Type B pancreatic cell (in vitro differentiated cells): ENCODE measurements around the gene SMPD2. TPM values are rescaled to one million over a fixed set of nuclear protein-coding genes. Genes with fewer than 3 reads are reported as not detected.

ENCODE experiments used
- DNase-seq: peaks from one replicate; pipeline ENCODE4 v3.0.0; 2021; ENCODE audit warnings: mixed read lengths; ENCODE audit not compliant: unreplicated experiment; ENCODE audit errors: extremely low spot score
- H3K27ac Mint-ChIP-seq: 2 replicates; pipeline ENCODE4 v1.8.0; 2021; ENCODE audit warnings: mild to moderate bottlenecking, mixed read lengths
- H3K27me3 Mint-ChIP-seq: 2 replicates; pipeline ENCODE4 v1.8.0; 2021; ENCODE audit warnings: mixed read lengths
- H3K36me3 Mint-ChIP-seq: 2 replicates; pipeline ENCODE4 v1.8.0; 2021; ENCODE audit warnings: mixed read lengths
- H3K4me1 Mint-ChIP-seq: one replicate; pipeline ENCODE4 v1.8.0; 2021; ENCODE audit warnings: mixed read lengths; ENCODE audit not compliant: unreplicated experiment
- H3K4me3 Mint-ChIP-seq: 2 replicates; pipeline ENCODE4 v1.8.0; 2021; ENCODE audit warnings: mild to moderate bottlenecking, mixed read lengths
- H3K9me3 Mint-ChIP-seq: 2 replicates; pipeline ENCODE4 v1.8.0; 2021; ENCODE audit warnings: mixed read lengths
- total RNA-seq: library from RNA; stranded (reverse); gene quantifications from 2 replicates; pipeline ENCODE4 v1.2.1, GENCODE V29; 2021; ENCODE audit warnings: low replicate concordance
- TF ChIP-seq, protein P1 (sequence below): fragments of 200-600 bp; sonication (generic); conservative IDR thresholded peaks from 2 replicates; pipeline ENCODE4 v1.5.0; 2021; ENCODE audit warnings: antibody characterized with exemption, mild to moderate bottlenecking

SMPD2 gene
- total RNA-seq, 1 donor from 2014 or later: 13.7 TPM

DNA sequence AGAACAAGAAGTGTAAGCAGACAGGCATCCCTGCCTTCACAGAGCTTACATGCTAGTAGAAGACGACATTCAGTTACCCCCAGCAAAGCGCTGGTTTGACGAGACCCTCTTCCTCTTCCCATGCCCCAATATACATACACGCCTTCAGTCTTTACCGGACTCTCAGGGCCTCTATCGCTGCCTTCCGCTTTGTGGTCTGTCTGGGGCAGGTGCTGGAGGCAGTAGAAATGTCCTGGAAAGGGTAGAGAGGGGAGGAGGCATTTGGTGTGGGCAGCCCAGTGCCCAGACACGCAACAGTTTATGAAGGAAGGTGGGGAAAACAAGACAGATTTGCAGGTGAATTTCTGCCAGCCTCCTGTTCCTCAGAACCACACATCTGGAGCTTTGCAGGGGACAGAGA is 6.0 kb downstream of the SMPD2 start:
- Mint-ChIP-seq H3K4me1 (no peaks in the 10 kb centered on the region), H3K27ac (no peak overlapping the region), H3K9me3 (no peaks in the 10 kb centered on the region), H3K4me3 (no peak overlapping the region), H3K27me3 (no peaks in the 10 kb centered on the region), H3K36me3 (peaks cover 15% of the 10 kb centered on the region)
- TF ChIP-seq, protein P1, sequence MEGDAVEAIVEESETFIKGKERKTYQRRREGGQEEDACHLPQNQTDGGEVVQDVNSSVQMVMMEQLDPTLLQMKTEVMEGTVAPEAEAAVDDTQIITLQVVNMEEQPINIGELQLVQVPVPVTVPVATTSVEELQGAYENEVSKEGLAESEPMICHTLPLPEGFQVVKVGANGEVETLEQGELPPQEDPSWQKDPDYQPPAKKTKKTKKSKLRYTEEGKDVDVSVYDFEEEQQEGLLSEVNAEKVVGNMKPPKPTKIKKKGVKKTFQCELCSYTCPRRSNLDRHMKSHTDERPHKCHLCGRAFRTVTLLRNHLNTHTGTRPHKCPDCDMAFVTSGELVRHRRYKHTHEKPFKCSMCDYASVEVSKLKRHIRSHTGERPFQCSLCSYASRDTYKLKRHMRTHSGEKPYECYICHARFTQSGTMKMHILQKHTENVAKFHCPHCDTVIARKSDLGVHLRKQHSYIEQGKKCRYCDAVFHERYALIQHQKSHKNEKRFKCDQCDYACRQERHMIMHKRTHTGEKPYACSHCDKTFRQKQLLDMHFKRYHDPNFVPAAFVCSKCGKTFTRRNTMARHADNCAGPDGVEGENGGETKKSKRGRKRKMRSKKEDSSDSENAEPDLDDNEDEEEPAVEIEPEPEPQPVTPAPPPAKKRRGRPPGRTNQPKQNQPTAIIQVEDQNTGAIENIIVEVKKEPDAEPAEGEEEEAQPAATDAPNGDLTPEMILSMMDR: no peak
- DNase-seq: no peak

DNA sequence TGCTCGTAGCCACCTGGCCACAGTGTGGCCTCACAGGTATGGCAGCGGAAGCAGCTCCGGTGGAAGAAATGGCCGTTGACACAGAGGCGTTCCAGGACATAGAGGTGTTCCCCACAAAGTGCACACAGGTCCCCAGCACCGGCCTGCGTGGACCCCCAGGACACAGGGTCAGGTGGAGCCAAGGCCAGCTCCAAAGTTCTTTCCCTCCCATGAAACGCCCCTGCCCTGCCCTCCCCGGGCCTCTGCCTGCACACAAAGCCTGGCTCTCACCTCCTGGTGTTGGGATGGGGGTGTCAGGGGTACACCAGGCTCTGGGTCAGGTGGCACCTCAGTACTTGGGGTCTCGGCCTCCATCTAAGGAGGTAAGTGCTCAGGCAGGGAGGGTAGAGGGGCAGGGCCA is 6.6 kb downstream of the SMPD2 start:
- Mint-ChIP-seq H3K9me3 (no peaks in the 10 kb centered on the region), H3K27me3 (no peaks in the 10 kb centered on the region), H3K27ac (no peak overlapping the region), H3K36me3 (peaks cover 15% of the 10 kb centered on the region), H3K4me3 (no peak overlapping the region), H3K4me1 (no peaks in the 10 kb centered on the region)
- TF ChIP-seq, protein P1: no peak
- no peak for DNase-seq

DNA sequence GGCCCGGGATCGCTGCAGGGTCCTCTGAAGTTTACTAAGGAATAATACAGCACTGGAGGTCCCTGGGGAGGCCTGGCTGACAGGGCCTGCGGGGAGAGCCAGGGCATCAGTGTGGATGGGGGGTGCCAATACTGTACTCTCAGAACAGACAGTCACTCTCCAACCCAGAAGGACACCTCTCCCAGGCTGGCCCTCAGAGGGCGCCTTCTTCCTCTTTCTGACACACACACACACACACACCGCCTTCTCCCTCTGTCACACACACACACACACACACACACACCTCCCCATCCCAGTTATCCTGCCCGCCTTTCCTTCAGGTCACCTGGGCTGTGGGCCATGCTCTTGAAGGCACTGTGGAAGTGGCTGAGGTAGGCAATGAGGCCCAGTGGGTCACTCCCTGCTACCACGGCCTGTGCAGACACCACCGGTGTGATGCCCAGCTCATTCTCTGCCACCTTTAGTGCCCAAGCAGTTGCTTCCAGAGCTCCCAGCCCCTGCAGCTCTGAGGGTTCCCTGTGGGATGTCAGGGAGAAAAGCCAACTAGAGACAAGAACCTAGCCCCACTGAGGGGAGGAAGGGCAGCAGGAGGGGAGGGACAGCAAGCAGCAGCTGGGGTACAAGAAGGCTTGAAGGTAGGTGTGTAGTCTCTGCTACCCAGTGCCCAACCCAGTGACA is 7.5 kb downstream of the SMPD2 start:
- Mint-ChIP-seq H3K9me3 (no peaks in the 10 kb centered on the region), H3K4me1 (peaks cover 4% of the 10 kb centered on the region), H3K36me3 (peaks cover 18% of the 10 kb centered on the region), H3K27ac (no peak overlapping the region), H3K4me3 (no peak overlapping the region), H3K27me3 (no peaks in the 10 kb centered on the region)
- TF ChIP-seq, protein P1: no peak
- no peak for DNase-seq

DNA sequence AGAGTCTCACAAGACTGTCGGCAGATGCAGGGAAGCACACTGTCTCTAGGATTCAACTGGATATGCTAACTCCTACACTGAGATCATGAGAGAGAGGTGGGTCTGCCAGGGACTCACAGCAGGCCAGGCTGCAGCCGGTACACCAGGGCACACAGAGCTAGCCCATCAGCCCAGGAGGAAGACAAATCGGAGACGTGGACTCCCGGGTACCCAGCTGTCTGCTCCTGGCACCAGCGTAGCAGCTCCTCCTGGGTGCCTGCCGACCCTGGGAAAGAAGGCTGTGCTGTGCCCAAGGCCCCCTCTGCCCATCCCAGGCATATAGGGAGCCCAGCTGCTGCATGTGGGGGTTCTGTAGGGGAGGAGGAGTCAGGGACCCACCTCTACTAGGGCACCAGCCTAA is 8.1 kb downstream of the SMPD2 start:
- peaks cover 4% of the 10 kb centered on the region for H3K4me1 Mint-ChIP-seq
- no peak overlapping the region for H3K4me3 Mint-ChIP-seq
- H3K9me3 Mint-ChIP-seq: no peaks in the 10 kb centered on the region
- H3K36me3 Mint-ChIP-seq: peaks cover 18% of the 10 kb centered on the region
- H3K27me3 Mint-ChIP-seq: no peaks in the 10 kb centered on the region
- TF ChIP-seq, protein P1: no peak
- no peak overlapping the region for H3K27ac Mint-ChIP-seq
- no peak for DNase-seq

DNA sequence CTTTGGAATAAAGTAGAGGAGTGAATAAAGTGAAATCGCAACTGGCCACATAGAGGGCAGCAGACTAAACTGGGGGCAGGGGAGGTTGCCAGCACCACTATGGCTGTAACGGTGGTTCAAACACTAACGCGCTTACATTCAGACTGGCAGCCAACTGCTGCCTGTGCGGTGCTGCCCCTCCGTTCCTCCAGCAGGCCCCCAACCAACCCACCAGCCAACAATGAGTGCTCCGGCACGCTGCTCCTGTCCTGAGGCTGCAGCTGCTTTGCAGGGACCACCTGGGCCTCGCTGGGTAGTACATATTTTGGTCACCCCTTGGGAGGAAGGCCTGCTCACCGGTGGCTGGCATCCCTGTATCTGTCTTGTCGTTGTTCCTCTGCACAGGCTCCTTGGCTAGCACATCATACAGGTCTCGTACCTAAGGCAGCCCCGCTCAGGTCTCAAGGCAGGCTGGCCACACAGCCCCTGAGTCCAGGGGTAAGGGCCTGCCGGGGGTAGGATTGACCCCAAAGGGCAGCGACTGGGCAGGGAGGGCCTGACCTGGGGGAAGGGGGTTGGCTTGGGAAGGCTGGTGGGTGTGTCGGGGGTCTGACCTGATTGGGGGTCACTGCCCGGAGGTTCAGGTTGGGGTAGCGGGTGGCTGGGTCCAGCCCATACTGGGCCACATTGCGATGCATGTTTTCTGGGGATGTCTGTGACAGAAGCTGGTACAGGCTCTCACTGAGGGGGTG is 8.7 kb downstream of the SMPD2 start:
- peaks cover 17% of the 10 kb centered on the region for H3K36me3 Mint-ChIP-seq
- no peak overlapping the region for H3K4me3 Mint-ChIP-seq
- no peak overlapping the region for H3K27ac Mint-ChIP-seq
- H3K9me3 Mint-ChIP-seq: no peaks in the 10 kb centered on the region
- no peak for DNase-seq
- H3K27me3 Mint-ChIP-seq: no peaks in the 10 kb centered on the region
- TF ChIP-seq, protein P1: no peak
- H3K4me1 Mint-ChIP-seq: peaks cover 4% of the 10 kb centered on the region
